ENCODE data around the gene CYB5A.
"Not testable (repeated sequence)": the region's sequence is repeated elsewhere in the genome, so short reads cannot be mapped to it uniquely, and the experiment has no call there.

Gene CYB5A

GRCh38 chr18:74291771-74292540, at the start of gene CYB5A:
TSS of gene CYB5A (minus strand) at chr18:74291963. CDS start at chr18:74291875, 88 bp downstream.
- DNase-seq: peak; percentile 97

GRCh38 chr18:74337912-74338309, 46.1 kb upstream of the CYB5A start:
- no peak for DNase-seq

- DNase-seq: peak; percentile 82
Observed at GRCh38 chr18:74337155-74337911, 45.6 kb upstream of the CYB5A start.

GRCh38 chr18:74336656-74337055, 44.9 kb upstream of the CYB5A start:
- DNase-seq: no peak

GRCh38 chr18:74334242-74334893, 42.6 kb upstream of the CYB5A start:
- no peak for DNase-seq

- no peak for DNase-seq
Observed at GRCh38 chr18:74333091-74333490, 41.3 kb upstream of the CYB5A start.

- peak; percentile 81 for DNase-seq
Observed at GRCh38 chr18:74331404-74331803, 39.6 kb upstream of the CYB5A start.

- DNase-seq: no peak
Observed at GRCh38 chr18:74329688-74330205, 38.0 kb upstream of the CYB5A start.

GRCh38 chr18:74328206-74328605, 36.4 kb upstream of the CYB5A start:
- DNase-seq: no peak

- DNase-seq: not testable (repeated sequence)
Observed at GRCh38 chr18:74326791-74327190, 35.0 kb upstream of the CYB5A start.

GRCh38 chr18:74326231-74326630, 34.5 kb upstream of the CYB5A start:
- DNase-seq: no peak

GRCh38 chr18:74316257-74317170, 24.8 kb upstream of the CYB5A start:
- DNase-seq: no peak

- DNase-seq: no peak
Observed at GRCh38 chr18:74315464-74316256, 23.9 kb upstream of the CYB5A start, which contains the start of gene C18orf63. TSS of gene C18orf63 (plus strand) at chr18:74315839. CDS start at chr18:74317866, 2,027 bp downstream.

- DNase-seq: no peak
Observed at GRCh38 chr18:74314759-74315463, 23.1 kb upstream of the CYB5A start.

GRCh38 chr18:74311000-74311399, 19.2 kb upstream of the CYB5A start:
- DNase-seq: no peak

GRCh38 chr18:74310411-74310810, 18.6 kb upstream of the CYB5A start:
- DNase-seq: peak; percentile 67

- DNase-seq: no peak
Observed at GRCh38 chr18:74303936-74304335, 12.2 kb upstream of the CYB5A start.

- no peak for DNase-seq
Observed at GRCh38 chr18:74303306-74303705, 11.5 kb upstream of the CYB5A start.

- no peak for DNase-seq
Observed at GRCh38 chr18:74299746-74300145, 8.0 kb upstream of the CYB5A start.

GRCh38 chr18:74299162-74299561, 7.4 kb upstream of the CYB5A start:
- no peak for DNase-seq

- no peak for DNase-seq
Observed at GRCh38 chr18:74294526-74294925, 2.8 kb upstream of the CYB5A start.

Measured in hematopoietic multipotent progenitor cell treated with erythropoietin and hydrocortisone succinate and interleukin-3 and kit ligand, for 8 days (in vitro differentiated cells).